SU-DHL-6 (cell line): ENCODE data around the gene DCANP1.

ENCODE experiments used
- H2AFZ ChIP-seq: fragments of 200-600 bp; sonication (generic); 2 replicates; pipeline ENCODE4 v1.6.1; 2014; ENCODE audit warnings: low read depth, mild to moderate bottlenecking, moderate library complexity, mixed read lengths, antibody characterized with exemption, low read length; ENCODE audit not compliant: severe bottlenecking
- H3F3A ChIP-seq: fragments of 200-600 bp; shearing (Covaris generic); 2 replicates; pipeline ENCODE4 v1.6.0; 2016; ENCODE audit warnings: antibody characterized with exemption, mild to moderate bottlenecking; ENCODE audit not compliant: insufficient read depth
- H3K27ac ChIP-seq: fragments of 200-600 bp; sonication (generic); 2 replicates; pipeline ENCODE4 v1.5.1; 2016; ENCODE audit warnings: low read depth, mild to moderate bottlenecking, low read length, moderate library complexity, mixed read lengths
- H3K27me3 ChIP-seq: fragments of 200-600 bp; sonication (generic), shearing (Covaris generic); 2 replicates; pipeline ENCODE4 v1.6.0; 2014; ENCODE audit warnings: mild to moderate bottlenecking, low read length
- H3K36me3 ChIP-seq: fragments of 200-600 bp; sonication (generic); 2 replicates; pipeline ENCODE4 v1.6.1; 2014; ENCODE audit warnings: mild to moderate bottlenecking, low read length, mixed read lengths
- H3K4me2 ChIP-seq: fragments of 300-600, 200-600 bp; shearing (Covaris generic), sonication (generic); 2 replicates; pipeline ENCODE4 v1.6.0; 2014; ENCODE audit warnings: low read length, low read depth, mild to moderate bottlenecking; ENCODE audit not compliant: poor library complexity, severe bottlenecking
- H3K4me3 ChIP-seq: fragments of 200-600 bp; sonication (generic); 2 replicates; pipeline ENCODE4 v1.5.1; 2014; ENCODE audit warnings: antibody characterized with exemption, low read length, mild to moderate bottlenecking, mixed read lengths; ENCODE audit not compliant: insufficient read depth, poor library complexity, severe bottlenecking
- H3K79me2 ChIP-seq: fragments of 200-600 bp; sonication (generic); 2 replicates; pipeline ENCODE4 v1.6.1; 2014; ENCODE audit warnings: mild to moderate bottlenecking, low read length, moderate library complexity; ENCODE audit not compliant: insufficient read depth
- H3K9ac ChIP-seq: fragments of 200-600 bp; sonication (generic); 2 replicates; pipeline ENCODE4 v1.7.0; 2014; ENCODE audit warnings: mild to moderate bottlenecking, low read length
- H3K9me2 ChIP-seq: fragments of 200-600 bp; sonication (generic); replicated peaks from 2 replicates; pipeline ENCODE4 v1.6.1; 2014; ENCODE audit warnings: low read length; ENCODE audit not compliant: insufficient read depth
- H3K9me3 ChIP-seq: fragments of 200-600 bp; sonication (generic); 2 replicates; pipeline ENCODE4 v1.6.1; 2014; ENCODE audit warnings: low read length, mixed read lengths; ENCODE audit not compliant: insufficient read depth
- H4K20me1 ChIP-seq: fragments of 200-600 bp; sonication (generic); 2 replicates; pipeline ENCODE4 v1.6.1; 2014; ENCODE audit warnings: low read depth, mild to moderate bottlenecking, antibody characterized with exemption, low read length, moderate library complexity, mixed read lengths
- CTCF ChIP-seq: fragments of 200-600 bp; sonication (generic); IDR thresholded peaks from one replicate; pipeline ENCODE4 v1.5.1; 2017; ENCODE audit warnings: antibody characterized with exemption, mild to moderate bottlenecking, low read length, moderate library complexity; ENCODE audit not compliant: insufficient read depth, poor library complexity, severe bottlenecking
- EZH2phosphoT487 ChIP-seq: fragments of 200-600 bp; sonication (generic), shearing (Covaris generic); conservative IDR thresholded peaks from 2 replicates; pipeline ENCODE4 v1.6.1; 2018; ENCODE audit warnings: mild to moderate bottlenecking, antibody characterized with exemption, low read length, moderate library complexity, mixed read lengths

The DCANP1 gene

GRCh38 chr5:135432113-135432512 is 15.0 kb downstream of the DCANP1 start:
- no peaks in the 10 kb centered on the region for H3K79me2 ChIP-seq
- no peak overlapping the region for H3K4me2 ChIP-seq
- no peaks in the 10 kb centered on the region for H3K9me2 ChIP-seq
- no peak overlapping the region for H3K9ac ChIP-seq
- no peak overlapping the region for H3K27ac ChIP-seq
- TF ChIP-seq EZH2phosphoT487 (no peak), CTCF (no peak)
- peaks cover 12% of the 10 kb centered on the region; the same call in 1 of the 2 replicates for H3K9me3 ChIP-seq
- no peaks in the 10 kb centered on the region for H3F3A ChIP-seq
- H2AFZ ChIP-seq = no peak overlapping the region
- H3K27me3 ChIP-seq = no peaks in the 10 kb centered on the region
- H3K36me3 ChIP-seq = no peaks in the 10 kb centered on the region
- no peaks in the 10 kb centered on the region for H4K20me1 ChIP-seq
- no peak overlapping the region for H3K4me3 ChIP-seq

GRCh38 chr5:135430135-135430437 is 17.1 kb downstream of the DCANP1 start:
- TF ChIP-seq CTCF (no peak), EZH2phosphoT487 (no peak)
- Histone ChIP-seq H3K9me3 (peaks cover 12% of the 10 kb centered on the region; the same call in 1 of the 2 replicates), H3K27me3 (no peaks in the 10 kb centered on the region), H3K79me2 (no peaks in the 10 kb centered on the region), H3K36me3 (no peaks in the 10 kb centered on the region), H3F3A (no peaks in the 10 kb centered on the region), H2AFZ (no peak overlapping the region), H3K27ac (no peak overlapping the region), H3K9me2 (no peaks in the 10 kb centered on the region), H4K20me1 (no peaks in the 10 kb centered on the region), H3K4me3 (no peak overlapping the region), H3K4me2 (no peak overlapping the region), H3K9ac (no peak overlapping the region)

- Histone ChIP-seq H3K9me2 (no peaks in the 10 kb centered on the region), H3K9ac (no peak overlapping the region), H3K36me3 (no peaks in the 10 kb centered on the region), H3K9me3 (peaks cover 12% of the 10 kb centered on the region; the same call in 1 of the 2 replicates), H3K4me3 (no peak overlapping the region), H3K27ac (no peak overlapping the region), H4K20me1 (no peaks in the 10 kb centered on the region), H2AFZ (no peak overlapping the region), H3F3A (no peaks in the 10 kb centered on the region), H3K79me2 (no peaks in the 10 kb centered on the region), H3K4me2 (no peak overlapping the region), H3K27me3 (no peaks in the 10 kb centered on the region)
- TF ChIP-seq EZH2phosphoT487 = no peak
- TF ChIP-seq CTCF = no peak
These were observed 17.6 kb downstream of the DCANP1 start for GRCh38 chr5:135429301-135430134.
